HepG2 (cell line): Measurements from ENCODE around the gene FAM53C. TPM values are rescaled to one million over a fixed set of nuclear protein-coding genes. Genes with fewer than 3 reads are reported as not detected.

Experiments used
- ATF1 ChIP-seq: IDR thresholded peaks from 2 replicates; pipeline ENCODE4 v1.6.1; 2016; ENCODE audit warnings: mild to moderate bottlenecking, control low read depth
- CREB1 ChIP-seq, 2 experiments: fragments of 450-650 bp in 1 of 2; IDR thresholded peaks; 2 replicates each; pipeline ENCODE4 v1.6.1; 2016 to 2017; ENCODE audit warnings: control low read depth in 1 of 2, mild to moderate bottlenecking in 1 of 2, missing compliant biosample characterization in 1 of 2, missing genetic modification characterization in 1 of 2
- DBP ChIP-seq: sonication (generic); formaldehyde crosslinking; IDR thresholded peaks from 2 replicates; pipeline ENCODE4 v1.4.0; 2020; ENCODE audit warnings: missing genetic modification reagents; ENCODE audit errors: not compliant biosample characterization
- FOXJ3 ChIP-seq: sonication (generic); formaldehyde crosslinking; IDR thresholded peaks from 2 replicates; pipeline ENCODE4 v1.4.0; 2020; ENCODE audit warnings: missing genetic modification reagents, mild to moderate bottlenecking, borderline replicate concordance
- GPN1 ChIP-seq: sonication (generic); formaldehyde crosslinking; IDR thresholded peaks from 2 replicates; pipeline ENCODE4 v1.5.1; 2020; ENCODE audit warnings: missing genetic modification reagents, borderline replicate concordance
- KLF12 ChIP-seq: sonication (generic); formaldehyde crosslinking; IDR thresholded peaks from 2 replicates; pipeline ENCODE4 v1.4.0; 2020; ENCODE audit warnings: missing genetic modification reagents, borderline replicate concordance
- NCOR1 ChIP-seq: fragments of 200-600 bp; sonication (generic); IDR thresholded peaks from 2 replicates; pipeline ENCODE4 v1.7.0; 2017; ENCODE audit warnings: antibody characterized with exemption, low read length, borderline replicate concordance
- ZNF687 ChIP-seq: sonication (generic); formaldehyde crosslinking; IDR thresholded peaks from 2 replicates; pipeline ENCODE4 v1.5.1; 2020; ENCODE audit warnings: mild to moderate bottlenecking, missing genetic modification reagents, moderate library complexity
- ZNF749 ChIP-seq: sonication (generic); formaldehyde crosslinking; IDR thresholded peaks from 2 replicates; pipeline ENCODE4 v1.8.0; 2022; ENCODE audit warnings: mild to moderate bottlenecking, missing genetic modification reagents, moderate library complexity, borderline replicate concordance
- polyA plus RNA-seq, 8 experiments: library from polyadenylated mRNA; depleted of rRNA in 3 of 8; stranded (reverse) in 7 of 8; unstranded in 1 of 8; fragments of >200 nt; fragmentation: Illumina TruSeq in 4 of 8; extraction: Trizol in 4 of 8; gene quantifications; 2 replicates each; pipeline versions ENCODE4 v1.2.1 to v1.2.3, GENCODE V29; 2011 to 2016; ENCODE audit warnings: low read depth in 4 of 8, missing spikeins in 1 of 8, mixed read lengths in 1 of 8; ENCODE audit not compliant: insufficient read depth in 1 of 8
- total RNA-seq, 5 experiments: library from RNA; depleted of rRNA; stranded (reverse); fragments of >200 nt; fragmentation: Illumina TruSeq; extraction: Trizol; gene quantifications; 2 replicates each; pipeline ENCODE4 v1.2.3, GENCODE V29; 2016; ENCODE audit warnings: low read depth in 1 of 5
- TF ChIP-seq, protein P1 (sequence below): sonication (generic); formaldehyde crosslinking; IDR thresholded peaks from 2 replicates; pipeline ENCODE4 v1.4.0; 2020; ENCODE audit warnings: missing genetic modification reagents, borderline replicate concordance
- TF ChIP-seq, protein P2 (sequence below): sonication (generic); formaldehyde crosslinking; IDR thresholded peaks from 2 replicates; pipeline ENCODE4 v1.4.0; 2020; ENCODE audit warnings: mild to moderate bottlenecking, low read depth, missing genetic modification reagents
- TF ChIP-seq, protein P3 (sequence below): sonication (generic); formaldehyde crosslinking; IDR thresholded peaks from 2 replicates; pipeline ENCODE4 v1.4.0; 2020; ENCODE audit warnings: missing genetic modification reagents
- TF ChIP-seq, protein P4 (sequence below): IDR thresholded peaks from 2 replicates; pipeline ENCODE4 v1.6.1; 2016; ENCODE audit warnings: low read depth, missing genetic modification reagents, missing compliant biosample characterization

FAM53C gene
- total and polyA plus RNA-seq, 2 of the 13 experiments (the other 11 are each of a cell fraction or from before 2014, with no cell fraction given): 26.9 to 30.1 TPM

DNA sequence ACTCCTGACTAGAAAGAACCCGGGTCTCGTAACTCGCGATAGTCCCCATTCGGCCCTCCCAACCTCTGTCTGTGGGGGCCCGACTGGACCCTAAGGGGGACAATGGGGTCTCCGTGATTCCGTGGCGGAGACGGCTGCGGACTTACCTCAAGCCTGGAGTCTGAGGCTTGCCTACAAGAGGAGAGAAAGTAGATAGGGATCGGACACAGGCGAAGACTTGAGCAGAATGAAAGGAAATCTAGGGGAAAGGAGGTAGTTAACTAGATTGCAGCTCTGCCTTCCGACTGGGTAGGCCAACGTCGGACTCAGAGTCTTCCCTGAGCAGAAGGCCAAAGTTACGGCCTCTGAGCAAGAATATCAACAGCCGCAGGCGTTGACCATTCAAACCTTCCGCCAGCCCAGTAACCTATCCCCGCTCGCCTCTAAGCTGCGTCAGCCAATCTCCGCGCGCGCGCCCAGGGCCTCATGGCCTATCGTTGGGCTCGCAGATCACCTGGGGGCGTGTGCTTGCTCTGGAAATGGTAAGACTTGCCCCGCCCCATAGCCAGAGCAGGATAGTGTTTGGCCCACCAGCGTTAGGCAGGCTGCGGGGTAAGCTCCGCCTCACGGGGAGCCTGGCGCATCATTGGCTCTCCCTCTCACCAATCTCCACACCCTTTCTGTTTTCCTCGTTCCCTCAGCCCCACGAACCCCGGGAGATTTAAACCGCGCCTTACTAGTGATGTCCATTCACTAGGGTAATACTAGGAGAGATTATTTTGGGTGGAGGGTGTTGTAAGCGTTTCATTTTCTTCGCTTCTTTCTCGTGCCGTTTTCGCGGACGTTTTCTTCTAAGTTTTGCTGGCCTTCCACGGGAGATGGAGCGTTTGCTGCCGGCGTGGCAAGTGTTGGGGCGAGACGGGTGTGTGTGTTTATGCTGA is 6.4 kb upstream of the FAM53C start, which contains the start of gene CDC25C (continued):
- TF ChIP-seq ZNF687 (CRISPR knock-in tag) (peak; percentile 75), ATF1 (CRISPR knock-in tag) (peak; percentile 71), GPN1 (CRISPR knock-in tag) (no peak), ZNF749 (peak; percentile 81; the same call in 1 of the 2 replicates), FOXJ3 (peak; percentile 84), KLF12 (CRISPR knock-in tag) (0 out of 2 replicates have a peak, but pooled peaks have one; percentile 80), NCOR1 (no peak), CREB1 (IDR thresholded peaks at IDR 0.05) (peak; percentile 58), CREB1 (CRISPR knock-in tag; IDR thresholded peaks at IDR 0.05) (peak; percentile 81), DBP (no peak)
- TF ChIP-seq, protein P1, sequence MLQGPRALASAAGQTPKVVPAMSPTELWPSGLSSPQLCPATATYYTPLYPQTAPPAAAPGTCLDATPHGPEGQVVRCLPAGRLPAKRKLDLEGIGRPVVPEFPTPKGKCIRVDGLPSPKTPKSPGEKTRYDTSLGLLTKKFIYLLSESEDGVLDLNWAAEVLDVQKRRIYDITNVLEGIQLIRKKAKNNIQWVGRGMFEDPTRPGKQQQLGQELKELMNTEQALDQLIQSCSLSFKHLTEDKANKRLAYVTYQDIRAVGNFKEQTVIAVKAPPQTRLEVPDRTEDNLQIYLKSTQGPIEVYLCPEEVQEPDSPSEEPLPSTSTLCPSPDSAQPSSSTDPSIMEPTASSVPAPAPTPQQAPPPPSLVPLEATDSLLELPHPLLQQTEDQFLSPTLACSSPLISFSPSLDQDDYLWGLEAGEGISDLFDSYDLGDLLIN (CRISPR knock-in tag): peak; percentile 89; the same call in 1 of the 2 replicates
- TF ChIP-seq, protein P2, sequence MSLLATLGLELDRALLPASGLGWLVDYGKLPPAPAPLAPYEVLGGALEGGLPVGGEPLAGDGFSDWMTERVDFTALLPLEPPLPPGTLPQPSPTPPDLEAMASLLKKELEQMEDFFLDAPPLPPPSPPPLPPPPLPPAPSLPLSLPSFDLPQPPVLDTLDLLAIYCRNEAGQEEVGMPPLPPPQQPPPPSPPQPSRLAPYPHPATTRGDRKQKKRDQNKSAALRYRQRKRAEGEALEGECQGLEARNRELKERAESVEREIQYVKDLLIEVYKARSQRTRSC (CRISPR knock-in tag): no peak
- TF ChIP-seq, protein P3, sequence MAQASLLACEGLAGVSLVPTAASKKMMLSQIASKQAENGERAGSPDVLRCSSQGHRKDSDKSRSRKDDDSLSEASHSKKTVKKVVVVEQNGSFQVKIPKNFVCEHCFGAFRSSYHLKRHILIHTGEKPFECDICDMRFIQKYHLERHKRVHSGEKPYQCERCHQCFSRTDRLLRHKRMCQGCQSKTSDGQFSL (CRISPR knock-in tag): 0 out of 2 replicates have a peak, but pooled peaks have one; percentile 48
- TF ChIP-seq, protein P4, sequence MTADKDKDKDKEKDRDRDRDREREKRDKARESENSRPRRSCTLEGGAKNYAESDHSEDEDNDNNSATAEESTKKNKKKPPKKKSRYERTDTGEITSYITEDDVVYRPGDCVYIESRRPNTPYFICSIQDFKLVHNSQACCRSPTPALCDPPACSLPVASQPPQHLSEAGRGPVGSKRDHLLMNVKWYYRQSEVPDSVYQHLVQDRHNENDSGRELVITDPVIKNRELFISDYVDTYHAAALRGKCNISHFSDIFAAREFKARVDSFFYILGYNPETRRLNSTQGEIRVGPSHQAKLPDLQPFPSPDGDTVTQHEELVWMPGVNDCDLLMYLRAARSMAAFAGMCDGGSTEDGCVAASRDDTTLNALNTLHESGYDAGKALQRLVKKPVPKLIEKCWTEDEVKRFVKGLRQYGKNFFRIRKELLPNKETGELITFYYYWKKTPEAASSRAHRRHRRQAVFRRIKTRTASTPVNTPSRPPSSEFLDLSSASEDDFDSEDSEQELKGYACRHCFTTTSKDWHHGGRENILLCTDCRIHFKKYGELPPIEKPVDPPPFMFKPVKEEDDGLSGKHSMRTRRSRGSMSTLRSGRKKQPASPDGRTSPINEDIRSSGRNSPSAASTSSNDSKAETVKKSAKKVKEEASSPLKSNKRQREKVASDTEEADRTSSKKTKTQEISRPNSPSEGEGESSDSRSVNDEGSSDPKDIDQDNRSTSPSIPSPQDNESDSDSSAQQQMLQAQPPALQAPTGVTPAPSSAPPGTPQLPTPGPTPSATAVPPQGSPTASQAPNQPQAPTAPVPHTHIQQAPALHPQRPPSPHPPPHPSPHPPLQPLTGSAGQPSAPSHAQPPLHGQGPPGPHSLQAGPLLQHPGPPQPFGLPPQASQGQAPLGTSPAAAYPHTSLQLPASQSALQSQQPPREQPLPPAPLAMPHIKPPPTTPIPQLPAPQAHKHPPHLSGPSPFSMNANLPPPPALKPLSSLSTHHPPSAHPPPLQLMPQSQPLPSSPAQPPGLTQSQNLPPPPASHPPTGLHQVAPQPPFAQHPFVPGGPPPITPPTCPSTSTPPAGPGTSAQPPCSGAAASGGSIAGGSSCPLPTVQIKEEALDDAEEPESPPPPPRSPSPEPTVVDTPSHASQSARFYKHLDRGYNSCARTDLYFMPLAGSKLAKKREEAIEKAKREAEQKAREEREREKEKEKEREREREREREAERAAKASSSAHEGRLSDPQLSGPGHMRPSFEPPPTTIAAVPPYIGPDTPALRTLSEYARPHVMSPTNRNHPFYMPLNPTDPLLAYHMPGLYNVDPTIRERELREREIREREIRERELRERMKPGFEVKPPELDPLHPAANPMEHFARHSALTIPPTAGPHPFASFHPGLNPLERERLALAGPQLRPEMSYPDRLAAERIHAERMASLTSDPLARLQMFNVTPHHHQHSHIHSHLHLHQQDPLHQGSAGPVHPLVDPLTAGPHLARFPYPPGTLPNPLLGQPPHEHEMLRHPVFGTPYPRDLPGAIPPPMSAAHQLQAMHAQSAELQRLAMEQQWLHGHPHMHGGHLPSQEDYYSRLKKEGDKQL (CRISPR knock-in tag): no peak
